ENCODE measurements around the gene TCF3. TPM values are rescaled to one million over a fixed set of nuclear protein-coding genes. Genes with fewer than 3 reads are reported as not detected.

The TCF3 gene
- total RNA-seq, 1 experiment from 2014 or later = 304 TPM

DNA sequence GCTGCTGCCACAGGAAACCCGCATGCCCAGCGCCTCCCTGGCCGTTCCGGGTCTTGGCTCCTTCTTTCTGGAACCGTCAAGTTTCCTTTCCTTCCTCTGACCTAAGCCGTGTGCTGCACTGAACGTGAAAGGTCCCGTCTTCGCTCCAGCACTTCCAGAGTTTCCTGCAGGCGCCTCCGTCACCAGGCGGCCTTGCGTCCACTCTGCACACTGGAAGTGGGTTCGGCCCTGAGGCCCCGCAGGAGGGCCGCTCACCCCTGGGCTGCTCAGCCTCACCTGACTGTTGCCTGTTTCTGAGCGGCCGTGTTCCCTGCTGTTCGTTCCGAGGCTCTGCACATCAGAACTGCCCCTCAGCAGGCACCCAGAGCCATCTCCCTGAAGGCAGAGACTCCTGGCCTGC, 72.0 kb downstream of the TCF3 start:
- Histone ChIP-seq H3K9me3 (ENCODE audit: control insufficient read depth, low read depth, low read length) (no peaks in the 10 kb centered on the region), H3K79me2 (ENCODE audit: insufficient read depth, low read length) (no peaks in the 10 kb centered on the region), H2AK5ac (ENCODE audit: insufficient read length, low read length) (no peak overlapping the region), H3K23me2 (ENCODE audit: insufficient read length, low read depth, low read length, poor library complexity, severe bottlenecking) (no peaks in the 10 kb centered on the region), H2BK5ac (ENCODE audit: insufficient read length, low read length) (no peak overlapping the region), H3K79me1 (ENCODE audit: insufficient read depth, low read depth, low read length, poor library complexity, severe bottlenecking) (no peaks in the 10 kb centered on the region), H4K8ac (replicated peaks; ENCODE audit: insufficient read length, low read depth, low read length) (no peak overlapping the region), H3K23ac (ENCODE audit: insufficient read length, low read depth, low read length) (no peak overlapping the region), H3K27ac (ENCODE audit: insufficient read length, low read depth, low read length) (no peak overlapping the region), H3K4me2 (ENCODE audit: insufficient read depth, insufficient read length, low read length) (no peak overlapping the region), H4K5ac (ENCODE audit: insufficient read length, low read depth, low read length) (no peak overlapping the region), H2BK15ac (ENCODE audit: low read depth, low read length) (no peak overlapping the region), H3T11ph (ENCODE audit: low read length) (no peak overlapping the region), H3K9ac (ENCODE audit: extremely low read depth, insufficient read length, low read length) (no peak overlapping the region), H3K56ac (ENCODE audit: insufficient read length, low read depth, low read length) (no peak overlapping the region), H3K14ac (ENCODE audit: insufficient read depth, low read length) (no peak overlapping the region), H2BK120ac (ENCODE audit: low read depth, low read length, poor library complexity, severe bottlenecking) (no peak overlapping the region), H3K18ac (ENCODE audit: insufficient read length, low read depth, low read length) (no peak overlapping the region), H3K4me1 (ENCODE audit: insufficient read depth, low read length) (no peaks in the 10 kb centered on the region), H2AFZ (ENCODE audit: low read length) (no peak overlapping the region), H4K20me1 (ENCODE audit: control insufficient read depth, insufficient read depth, insufficient read length) (no peaks in the 10 kb centered on the region), H3K4ac (ENCODE audit: low read depth, low read length) (no peak overlapping the region), H2BK12ac (ENCODE audit: insufficient read length, low read depth, low read length) (no peak overlapping the region), H4K91ac (ENCODE audit: insufficient read length, low read depth, low read length) (no peak overlapping the region), H3K27me3 (ENCODE audit: insufficient read depth, low read length) (no peaks in the 10 kb centered on the region), H2BK20ac (ENCODE audit: low read depth, low read length, poor library complexity, severe bottlenecking) (no peak overlapping the region)
- H3K27ac Mint-ChIP-seq = peak overlapping the region in 1 of 3 experiments; percentile 40; a peak in 1 of 7 replicates
- H3K36me3 Mint-ChIP-seq (ENCODE audit: insufficient read depth in 1 of 3, low read depth in 3 of 3) = peaks cover 30 to 77% (median 68%) of the 10 kb centered on the region in 3 experiments; a peak in 6 of 7 replicates
- H3K9me3 Mint-ChIP-seq = no peaks in the 10 kb centered on the region; a peak in 1 of 5 replicates
- WGBS (ENCODE audit: extremely low coverage, insufficient read length, low lambda C conversion rate) = no CpG with 5 or more reads among the region's 20 CpGs
- H3K4me1 Mint-ChIP-seq = no peaks in the 10 kb centered on the region
- H3K27me3 Mint-ChIP-seq (ENCODE audit: low read depth) = no peaks in the 10 kb centered on the region; the same call in 1 of the 2 replicates
- TF ChIP-seq, protein P1, sequence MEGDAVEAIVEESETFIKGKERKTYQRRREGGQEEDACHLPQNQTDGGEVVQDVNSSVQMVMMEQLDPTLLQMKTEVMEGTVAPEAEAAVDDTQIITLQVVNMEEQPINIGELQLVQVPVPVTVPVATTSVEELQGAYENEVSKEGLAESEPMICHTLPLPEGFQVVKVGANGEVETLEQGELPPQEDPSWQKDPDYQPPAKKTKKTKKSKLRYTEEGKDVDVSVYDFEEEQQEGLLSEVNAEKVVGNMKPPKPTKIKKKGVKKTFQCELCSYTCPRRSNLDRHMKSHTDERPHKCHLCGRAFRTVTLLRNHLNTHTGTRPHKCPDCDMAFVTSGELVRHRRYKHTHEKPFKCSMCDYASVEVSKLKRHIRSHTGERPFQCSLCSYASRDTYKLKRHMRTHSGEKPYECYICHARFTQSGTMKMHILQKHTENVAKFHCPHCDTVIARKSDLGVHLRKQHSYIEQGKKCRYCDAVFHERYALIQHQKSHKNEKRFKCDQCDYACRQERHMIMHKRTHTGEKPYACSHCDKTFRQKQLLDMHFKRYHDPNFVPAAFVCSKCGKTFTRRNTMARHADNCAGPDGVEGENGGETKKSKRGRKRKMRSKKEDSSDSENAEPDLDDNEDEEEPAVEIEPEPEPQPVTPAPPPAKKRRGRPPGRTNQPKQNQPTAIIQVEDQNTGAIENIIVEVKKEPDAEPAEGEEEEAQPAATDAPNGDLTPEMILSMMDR (conservative IDR thresholded peaks at IDR 0.05) = no peak
- no peak overlapping the region for H3K4me3 Mint-ChIP-seq
- no peak for DNase-seq

Data from H9 (cell line).